Fibroblast of upper back skin (primary cell): ENCODE results near the gene DLX2.
"Not testable (repeated sequence)": the region's sequence is repeated elsewhere in the genome, so short reads cannot be mapped to it uniquely, and the experiment has no call there.

Experiments
- DNase-seq: peaks from one replicate; pipeline ENCODE4 v3.0.0-alpha.2; 2013

The DLX2 gene

GRCh38 chr2:172102391-172103359 is at the start of gene DLX2:
DLX2 (minus strand) TSS chr2:172102900; CDS start chr2:172102538, 362 bp downstream.
- peak; percentile 87 for DNase-seq

GRCh38 chr2:172147944-172148650 is 45.4 kb upstream of the DLX2 start:
- DNase-seq = peak; percentile 19

- no peak for DNase-seq
Observed at GRCh38 chr2:172143817-172144216, 41.1 kb upstream of the DLX2 start.

GRCh38 chr2:172138727-172139126 is 36.0 kb upstream of the DLX2 start:
- not testable (repeated sequence) for DNase-seq

DNA sequence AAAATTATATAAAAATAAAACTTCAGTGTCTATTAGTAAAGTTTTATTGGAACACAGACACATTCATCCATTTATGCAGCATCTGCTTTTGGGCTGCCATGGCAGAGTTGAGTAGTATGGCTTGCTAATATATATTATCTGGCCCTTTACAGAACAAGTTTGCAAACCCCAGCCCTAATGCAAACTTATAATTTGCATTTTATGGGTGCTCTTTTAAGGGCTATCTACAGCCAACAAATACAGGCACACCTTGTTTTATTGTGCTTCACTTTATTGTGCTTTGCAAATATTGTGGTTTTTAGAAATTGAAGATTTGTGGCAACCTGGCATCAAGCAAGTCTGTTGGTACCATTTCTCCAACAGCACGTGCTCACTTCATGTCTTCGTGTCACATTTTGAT is 35.2 kb upstream of the DLX2 start:
- DNase-seq = no peak

GRCh38 chr2:172137109-172137508 is 34.4 kb upstream of the DLX2 start:
- DNase-seq = no peak

GRCh38 chr2:172135446-172135845 is 32.7 kb upstream of the DLX2 start:
- DNase-seq = peak; percentile 44

DNA sequence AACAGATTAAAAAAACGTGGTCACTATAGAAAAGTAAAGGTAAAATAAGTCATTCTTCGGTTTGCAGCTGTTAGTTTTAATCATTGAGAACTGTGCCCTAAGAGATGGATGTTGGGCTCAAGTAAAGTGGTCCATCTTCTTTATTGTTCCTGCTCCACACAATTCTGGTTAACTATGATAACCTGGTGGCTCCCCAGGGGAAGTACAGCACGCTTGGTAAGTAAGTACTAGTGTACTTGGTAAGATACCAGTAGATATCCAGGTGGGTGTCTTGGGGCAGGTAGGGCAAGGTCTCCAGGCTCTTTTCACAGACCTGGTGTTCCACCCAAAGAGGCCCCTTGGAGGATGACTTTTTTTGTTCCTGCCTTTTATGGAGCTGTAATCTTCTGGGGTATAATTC is 31.6 kb upstream of the DLX2 start:
- DNase-seq = no peak

GRCh38 chr2:172131713-172132555 is 29.2 kb upstream of the DLX2 start:
- no peak for DNase-seq

GRCh38 chr2:172129404-172129803 is 26.7 kb upstream of the DLX2 start:
- no peak for DNase-seq

DNA sequence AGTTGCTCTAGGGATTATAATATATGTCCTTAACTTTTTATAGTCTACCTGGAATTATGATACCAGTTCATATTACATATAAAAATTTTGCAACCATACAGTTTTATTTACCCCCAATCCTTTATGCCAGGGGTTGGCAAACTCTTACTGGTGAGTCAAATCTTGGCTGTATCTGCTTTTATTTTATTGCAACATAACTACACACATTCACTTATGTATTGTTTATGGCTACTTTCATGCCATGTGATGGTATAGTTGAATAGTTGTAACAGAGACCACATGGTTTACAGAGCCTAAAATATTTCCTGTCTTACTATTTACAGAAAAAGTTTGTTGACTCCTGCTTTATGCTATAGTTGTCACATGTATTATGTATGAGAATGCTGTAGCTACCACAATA is 25.8 kb upstream of the DLX2 start:
- no peak for DNase-seq

DNA sequence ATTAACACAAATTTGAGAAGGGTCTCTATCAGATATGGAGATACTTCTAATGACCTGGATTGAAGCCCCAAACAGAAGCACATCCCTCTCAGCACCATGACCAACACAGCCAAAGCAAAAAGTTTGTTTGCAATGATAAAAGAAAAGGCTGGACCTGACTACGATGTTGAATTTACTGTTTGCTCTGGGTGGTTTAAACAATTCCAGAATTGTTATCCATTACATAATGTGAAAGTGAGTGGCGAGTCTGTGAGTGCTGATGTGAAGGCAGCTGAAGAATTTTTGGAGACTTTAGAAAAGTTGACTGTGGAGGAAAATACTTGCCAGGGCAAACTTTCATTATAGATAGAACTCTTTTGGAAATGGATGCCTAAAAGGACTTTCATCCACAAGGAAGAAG is 17.4 kb upstream of the DLX2 start:
- DNase-seq = no peak

- DNase-seq = peak; percentile 75
Observed at GRCh38 chr2:172119089-172119488, 16.4 kb upstream of the DLX2 start.

DNA sequence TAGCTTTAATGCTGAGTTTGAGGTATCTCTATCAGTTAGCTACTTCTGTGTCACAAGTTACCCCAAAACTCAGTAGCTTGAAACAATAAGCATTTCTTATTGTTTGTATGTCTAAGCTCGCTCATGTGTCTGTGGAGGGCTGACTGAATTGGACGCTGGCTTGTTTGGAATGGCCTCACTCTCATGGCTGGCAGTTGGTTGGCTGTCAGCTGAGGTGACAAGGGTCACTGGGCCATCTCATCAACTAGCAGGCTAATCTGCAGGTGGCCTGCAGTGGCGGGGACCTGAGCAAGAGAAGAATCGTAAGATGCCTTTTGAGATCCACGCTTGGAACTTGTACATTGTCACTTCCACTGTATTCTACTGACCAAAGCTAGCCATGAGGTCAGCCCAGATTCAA is 13.4 kb upstream of the DLX2 start:
- DNase-seq = no peak

- no peak for DNase-seq
Observed at GRCh38 chr2:172114579-172114978, 11.9 kb upstream of the DLX2 start.

- not testable (repeated sequence) for DNase-seq
Observed at GRCh38 chr2:172114176-172114575, 11.5 kb upstream of the DLX2 start.

- peak; percentile 71 for DNase-seq
Observed at GRCh38 chr2:172113617-172114016, 10.9 kb upstream of the DLX2 start.

DNA sequence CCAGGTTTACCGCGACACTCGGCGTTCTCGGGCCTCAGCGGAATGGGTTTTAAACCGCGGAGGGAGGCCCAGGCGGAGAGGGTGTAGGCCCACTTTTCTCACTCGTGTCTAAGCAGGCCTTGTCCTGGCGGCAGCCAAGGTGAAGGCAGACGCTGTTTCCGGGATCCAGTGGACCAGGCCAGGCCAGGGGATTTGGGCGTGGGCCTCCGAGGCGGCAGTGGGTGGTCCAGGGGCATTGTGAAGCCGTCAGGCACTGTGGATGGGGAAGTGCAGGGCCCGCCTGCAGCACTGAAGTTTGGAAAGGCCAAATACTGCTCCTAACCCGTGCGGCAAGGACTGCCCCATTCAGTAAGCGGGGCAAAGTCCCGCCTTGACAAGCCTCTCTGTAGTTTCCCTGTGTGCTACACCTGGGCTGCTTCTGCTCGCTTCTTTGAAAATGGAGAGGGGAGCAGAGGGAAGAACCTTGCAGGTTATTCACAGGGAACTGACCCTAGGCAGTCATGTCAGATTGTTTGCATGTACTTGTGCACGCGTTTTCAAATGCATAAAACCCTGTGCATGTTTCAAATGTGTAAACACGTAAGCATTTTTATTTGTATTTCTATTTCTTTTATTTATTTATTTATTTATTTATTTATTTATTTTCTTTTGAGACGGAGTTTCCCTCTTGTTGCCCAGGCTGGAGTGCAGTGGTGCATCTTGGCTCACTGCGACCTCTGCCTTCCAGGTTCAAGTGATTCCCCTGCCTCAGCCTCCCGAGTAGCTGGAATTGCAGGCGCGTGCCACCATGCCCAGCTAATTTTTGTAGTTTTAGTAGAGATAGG is 7.5 kb upstream of the DLX2 start:
- DNase-seq = no peak

DNA sequence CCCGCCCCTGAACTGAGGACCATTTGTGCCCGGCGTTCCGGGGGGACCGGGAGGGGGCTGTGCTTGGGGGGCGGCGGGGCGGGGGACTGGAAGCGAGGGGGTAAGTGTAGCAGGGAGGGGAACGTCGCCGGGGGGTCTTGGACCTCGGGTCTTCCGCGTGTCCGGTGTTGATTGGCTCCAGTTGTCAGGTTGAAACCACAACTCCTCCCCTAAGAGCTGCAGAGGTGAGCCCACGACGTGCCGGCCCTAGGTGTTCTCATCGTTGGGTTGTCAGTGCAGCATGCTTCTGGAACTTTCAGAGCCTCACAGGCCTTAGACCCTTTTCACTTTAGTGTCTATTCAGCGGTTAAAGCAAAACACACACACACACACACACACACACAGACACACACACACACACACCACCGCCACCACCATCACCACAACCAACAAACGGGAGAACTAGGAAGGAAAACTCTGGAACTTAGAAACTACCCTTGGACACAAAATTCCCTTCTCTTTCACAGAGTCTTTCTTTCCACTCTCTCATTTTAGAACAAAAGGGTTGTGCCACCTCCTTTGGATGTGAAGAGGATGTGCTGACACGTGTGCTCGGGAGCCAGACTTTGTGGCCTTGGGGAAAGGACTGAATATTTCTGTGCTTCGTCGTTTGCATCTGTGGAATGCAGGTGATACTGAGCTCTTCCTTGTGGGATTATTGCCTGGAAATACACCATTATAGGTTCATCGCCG is 6.7 kb upstream of the DLX2 start:
- DNase-seq = no peak

DNA sequence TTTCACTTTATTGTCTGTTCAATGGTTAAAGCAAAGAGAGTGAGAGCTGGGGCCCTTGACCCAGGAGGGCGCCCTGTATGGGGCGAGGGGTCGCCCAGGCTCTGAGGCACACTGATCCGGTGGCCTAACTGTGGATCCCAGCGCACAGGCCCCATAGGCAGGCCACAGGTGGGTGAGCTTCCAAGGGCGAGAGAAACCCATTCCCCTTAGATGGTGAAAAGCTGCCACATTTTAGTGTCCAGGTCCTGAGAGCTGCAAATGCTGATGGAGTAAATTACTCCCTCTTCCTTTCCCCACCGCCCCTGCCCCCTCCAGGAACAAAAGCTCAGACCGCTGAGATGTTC is 5.9 kb upstream of the DLX2 start:
- no peak for DNase-seq
